Suprapubic skin (tissue), 4 donors: Measurements from ENCODE around the gene KCND2. TPM values are rescaled to one million over a fixed set of nuclear protein-coding genes. Genes with fewer than 3 reads are reported as not detected.

Experiments
- DNase-seq, 2 donors: peaks; one replicate each; pipeline ENCODE4 v3.0.0-alpha.2; 2019; ENCODE audit warnings: low spot score in 2 of 2
- H3K27ac ChIP-seq: fragments of 200-600 bp; sonication (generic); one replicate; pipeline ENCODE4 v1.5.1; 2019
- H3K27me3 ChIP-seq: fragments of 200-600 bp; sonication (generic); one replicate; pipeline ENCODE4 v1.5.1; 2019
- H3K36me3 ChIP-seq: fragments of 200-600 bp; sonication (generic); one replicate; pipeline ENCODE4 v1.5.1; 2019
- H3K4me1 ChIP-seq: fragments of 200-600 bp; sonication (generic); one replicate; pipeline ENCODE4 v1.5.1; 2019
- H3K4me3 ChIP-seq: fragments of 200-600 bp; sonication (generic); one replicate; pipeline ENCODE4 v1.5.1; 2019; ENCODE audit warnings: mild to moderate bottlenecking
- H3K9me3 ChIP-seq: fragments of 200-600 bp; sonication (generic); one replicate; pipeline ENCODE4 v1.5.1; 2019
- EP300 ChIP-seq: sonication (generic); formaldehyde crosslinking; IDR thresholded peaks from one replicate; pipeline ENCODE4 v1.6.1; 2017; ENCODE audit warnings: antibody characterized with exemption
- POLR2A ChIP-seq, 2 donors: fragments of 450-650 bp; IDR thresholded peaks; one replicate each; pipeline ENCODE4 v1.6.1; 2017; ENCODE audit warnings: antibody characterized with exemption in 2 of 2, mild to moderate bottlenecking in 2 of 2, moderate library complexity in 2 of 2
- POLR2AphosphoS5 ChIP-seq, 3 donors: sonication (generic); formaldehyde crosslinking; IDR thresholded peaks; one replicate each; pipeline ENCODE4 v1.6.1; 2017; ENCODE audit warnings: antibody characterized with exemption in 3 of 3
- WGBS: methylation state at CpG from one replicate; pipeline ENCODE4 v1.1.5; 2018; 5-methylcytosine and 5-hydroxymethylcytosine counted together
- total RNA-seq, 4 donors: library from RNA; depleted of rRNA; stranded (reverse); fragments of >200 nt; gene quantifications; one replicate each; pipeline ENCODE4 v1.1.0, GENCODE V29; 2016
- TF ChIP-seq, protein P1 (sequence below), 2 donors: fragments of 200-600 bp in 1 of 2; fragments of 450-650 bp in 1 of 2; sonication (generic) in 1 of 2; IDR thresholded peaks; one replicate each; pipeline ENCODE4 v1.5.1; 2016 to 2019; ENCODE audit warnings: antibody characterized with exemption in 2 of 2, mild to moderate bottlenecking in 1 of 2, moderate library complexity in 1 of 2

KCND2 gene
- total RNA-seq, 4 donors from 2014 or later, result 0.16 TPM; not detected in 3

- Histone ChIP-seq H3K27me3 (no peaks in the 10 kb centered on the region), H3K36me3 (no peaks in the 10 kb centered on the region), H3K27ac (no peak overlapping the region), H3K4me1 (no peaks in the 10 kb centered on the region), H3K4me3 (no peak overlapping the region), H3K9me3 (no peaks in the 10 kb centered on the region)
- no peak for DNase-seq
- no peak for TF ChIP-seq EP300
- TF ChIP-seq POLR2A (IDR thresholded peaks at IDR 0.05), result no peak
These were observed 20.1 kb downstream of the KCND2 start for GRCh38 chr7:120293027-120293426.

- no peak for TF ChIP-seq POLR2A (IDR thresholded peaks at IDR 0.05)
- no peaks in the 10 kb centered on the region for H3K4me1 ChIP-seq
- H3K4me3 ChIP-seq, result no peak overlapping the region
- no peaks in the 10 kb centered on the region for H3K36me3 ChIP-seq
- no peaks in the 10 kb centered on the region for H3K27me3 ChIP-seq
- no peak for DNase-seq
- H3K9me3 ChIP-seq, result no peaks in the 10 kb centered on the region
- 94% methylated on average over 7 of the region's 7 CpGs for WGBS
- H3K27ac ChIP-seq, result no peak overlapping the region
These were observed 29.2 kb downstream of the KCND2 start for GRCh38 chr7:120302190-120302589.

DNA sequence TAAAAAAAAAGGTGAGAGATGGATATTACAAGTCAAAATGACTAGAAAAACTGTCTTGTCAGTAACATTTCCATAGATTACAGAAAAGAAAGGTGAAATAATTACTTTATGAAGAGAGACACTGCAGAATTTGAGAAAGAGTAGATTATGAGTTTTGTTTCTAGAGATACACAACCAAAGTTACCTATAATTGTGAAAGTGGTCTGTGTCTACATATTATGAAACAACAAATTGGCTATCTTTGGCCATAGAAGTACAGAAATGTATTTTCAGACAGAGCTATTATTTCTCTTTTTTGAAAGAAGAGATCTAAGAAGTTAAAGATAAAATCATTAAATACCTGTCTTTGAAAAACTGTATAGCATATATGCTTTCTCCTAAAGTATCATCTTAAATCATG, 30.1 kb downstream of the KCND2 start:
- Histone ChIP-seq H3K36me3 (no peaks in the 10 kb centered on the region), H3K4me1 (no peaks in the 10 kb centered on the region), H3K9me3 (no peaks in the 10 kb centered on the region), H3K27me3 (no peaks in the 10 kb centered on the region), H3K27ac (no peak overlapping the region), H3K4me3 (no peak overlapping the region)
- DNase-seq, result no peak
- TF ChIP-seq EP300, result no peak
- no peak for TF ChIP-seq POLR2AphosphoS5 (IDR thresholded peaks at IDR 0.05)
- no peak for TF ChIP-seq POLR2A (IDR thresholded peaks at IDR 0.05)
- TF ChIP-seq, protein P1, sequence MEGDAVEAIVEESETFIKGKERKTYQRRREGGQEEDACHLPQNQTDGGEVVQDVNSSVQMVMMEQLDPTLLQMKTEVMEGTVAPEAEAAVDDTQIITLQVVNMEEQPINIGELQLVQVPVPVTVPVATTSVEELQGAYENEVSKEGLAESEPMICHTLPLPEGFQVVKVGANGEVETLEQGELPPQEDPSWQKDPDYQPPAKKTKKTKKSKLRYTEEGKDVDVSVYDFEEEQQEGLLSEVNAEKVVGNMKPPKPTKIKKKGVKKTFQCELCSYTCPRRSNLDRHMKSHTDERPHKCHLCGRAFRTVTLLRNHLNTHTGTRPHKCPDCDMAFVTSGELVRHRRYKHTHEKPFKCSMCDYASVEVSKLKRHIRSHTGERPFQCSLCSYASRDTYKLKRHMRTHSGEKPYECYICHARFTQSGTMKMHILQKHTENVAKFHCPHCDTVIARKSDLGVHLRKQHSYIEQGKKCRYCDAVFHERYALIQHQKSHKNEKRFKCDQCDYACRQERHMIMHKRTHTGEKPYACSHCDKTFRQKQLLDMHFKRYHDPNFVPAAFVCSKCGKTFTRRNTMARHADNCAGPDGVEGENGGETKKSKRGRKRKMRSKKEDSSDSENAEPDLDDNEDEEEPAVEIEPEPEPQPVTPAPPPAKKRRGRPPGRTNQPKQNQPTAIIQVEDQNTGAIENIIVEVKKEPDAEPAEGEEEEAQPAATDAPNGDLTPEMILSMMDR (IDR thresholded peaks at IDR 0.05), result no peak

DNA sequence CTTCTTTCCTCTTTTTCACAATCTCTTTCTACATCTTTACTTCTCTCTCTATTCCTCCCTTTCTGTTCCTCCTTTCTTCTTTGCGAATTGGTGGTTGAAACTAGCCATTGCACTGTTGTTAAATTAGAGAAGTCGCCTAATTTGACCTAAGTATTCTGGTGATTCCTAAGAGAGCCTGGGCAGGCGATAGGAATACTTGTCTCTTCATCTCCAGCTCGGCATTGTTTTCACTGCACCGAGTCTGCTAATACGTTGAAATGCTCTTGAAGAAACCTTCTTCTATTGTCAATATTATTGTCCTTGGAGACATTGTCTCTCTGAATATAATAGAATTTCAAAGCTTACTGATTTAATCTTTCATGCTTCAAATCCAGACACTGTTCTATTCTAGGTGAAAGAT, 31.7 kb downstream of the KCND2 start:
- H3K36me3 ChIP-seq, result no peaks in the 10 kb centered on the region
- no peaks in the 10 kb centered on the region for H3K27me3 ChIP-seq
- no peak overlapping the region for H3K4me3 ChIP-seq
- 86% methylated on average over 6 of the region's 6 CpGs for WGBS
- DNase-seq, result no peak
- no peaks in the 10 kb centered on the region for H3K4me1 ChIP-seq
- H3K27ac ChIP-seq, result no peak overlapping the region
- H3K9me3 ChIP-seq, result no peaks in the 10 kb centered on the region
- no peak for TF ChIP-seq EP300
- no peak for TF ChIP-seq POLR2AphosphoS5 (IDR thresholded peaks at IDR 0.05)
- TF ChIP-seq, protein P1 (IDR thresholded peaks at IDR 0.05), result no peak
- no peak for TF ChIP-seq POLR2A (IDR thresholded peaks at IDR 0.05)

DNA sequence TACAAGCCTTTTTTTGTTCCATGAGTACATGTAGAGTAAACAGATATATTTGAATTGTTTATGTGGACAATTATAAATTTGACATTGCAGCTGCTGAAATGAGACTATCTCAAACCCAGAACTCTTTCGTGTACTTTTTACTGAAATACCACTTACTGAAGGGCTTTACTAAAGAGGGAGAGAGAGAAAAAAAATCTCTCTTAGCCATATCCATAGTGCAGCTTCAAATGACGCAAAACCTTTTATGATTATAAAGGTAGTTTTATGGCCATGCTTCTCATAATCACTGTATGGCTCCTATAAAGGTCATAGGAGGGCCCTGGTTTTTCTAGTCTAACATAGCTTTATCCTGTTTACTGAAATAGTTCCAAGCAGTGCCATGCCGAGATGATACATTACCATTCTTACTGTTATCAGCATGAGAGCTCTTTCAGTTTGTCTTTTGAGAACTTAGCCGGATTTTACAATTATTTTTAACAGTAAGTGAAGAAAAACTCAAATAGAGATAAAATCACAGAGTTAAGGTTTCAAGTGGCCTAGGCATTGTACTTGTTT, 35.1 kb downstream of the KCND2 start:
- Histone ChIP-seq H3K27ac (no peak overlapping the region), H3K4me1 (no peaks in the 10 kb centered on the region), H3K9me3 (no peaks in the 10 kb centered on the region), H3K4me3 (no peak overlapping the region), H3K36me3 (no peaks in the 10 kb centered on the region), H3K27me3 (no peaks in the 10 kb centered on the region)
- TF ChIP-seq POLR2A (IDR thresholded peaks at IDR 0.05) (no peak), POLR2AphosphoS5 (IDR thresholded peaks at IDR 0.05) (no peak), EP300 (no peak)
- TF ChIP-seq, protein P1 (IDR thresholded peaks at IDR 0.05), result no peak
- no peak for DNase-seq
- 74% methylated on average over 4 of the region's 4 CpGs for WGBS

GRCh38 chr7:120311028-120311788, 38.2 kb downstream of the KCND2 start:
- 63% methylated on average over 2 of the region's 2 CpGs for WGBS
- H3K27ac ChIP-seq, result no peak overlapping the region

More at GRCh38 chr7:120311028-120311788, 38.2 kb downstream of the KCND2 start:
- no peaks in the 10 kb centered on the region for H3K27me3 ChIP-seq
- no peaks in the 10 kb centered on the region for H3K9me3 ChIP-seq
- DNase-seq, result no peak
- TF ChIP-seq, protein P1 (IDR thresholded peaks at IDR 0.05), result no peak
- no peak for TF ChIP-seq POLR2A (IDR thresholded peaks at IDR 0.05)
- no peak for TF ChIP-seq EP300
- TF ChIP-seq POLR2AphosphoS5 (IDR thresholded peaks at IDR 0.05), result no peak
- H3K4me1 ChIP-seq, result no peaks in the 10 kb centered on the region
- H3K36me3 ChIP-seq, result no peaks in the 10 kb centered on the region
- H3K4me3 ChIP-seq, result no peak overlapping the region
